ENCODE measurements around the gene CFAP92. TPM values are rescaled to one million over a fixed set of nuclear protein-coding genes. Genes with fewer than 3 reads are reported as not detected.

The CFAP92 gene
- total RNA-seq, 1 experiment from 2014 or later, result 0.16 TPM

DNA sequence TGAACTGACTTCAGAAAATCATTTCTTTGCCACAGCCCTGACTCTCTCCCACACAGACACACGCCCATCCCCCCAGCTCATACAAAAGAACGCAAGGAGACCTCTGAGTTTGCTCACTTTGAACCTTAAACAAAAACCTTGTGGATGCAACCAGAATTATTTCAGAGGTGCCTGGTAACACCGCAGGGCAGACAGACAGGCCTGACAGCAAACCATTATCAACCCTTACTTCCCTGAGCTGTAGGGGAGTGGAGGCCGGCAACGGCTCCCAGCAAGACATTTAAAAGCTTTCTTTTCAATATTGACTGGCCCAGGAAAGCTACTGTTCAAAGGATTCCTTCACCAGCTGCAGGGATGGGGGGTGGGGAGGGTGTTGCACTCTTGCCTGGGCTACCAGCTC is 5.2 kb upstream of the CFAP92 start:
- BruUV-seq (replicated peaks), result no TSS peak
- H3K4me3 Mint-ChIP-seq (ENCODE audit: unreplicated experiment), result no peak overlapping the region
- no peaks in the 10 kb centered on the region for H3K36me3 Mint-ChIP-seq (ENCODE audit: insufficient read depth, unreplicated experiment)
- TF ChIP-seq, protein P1, sequence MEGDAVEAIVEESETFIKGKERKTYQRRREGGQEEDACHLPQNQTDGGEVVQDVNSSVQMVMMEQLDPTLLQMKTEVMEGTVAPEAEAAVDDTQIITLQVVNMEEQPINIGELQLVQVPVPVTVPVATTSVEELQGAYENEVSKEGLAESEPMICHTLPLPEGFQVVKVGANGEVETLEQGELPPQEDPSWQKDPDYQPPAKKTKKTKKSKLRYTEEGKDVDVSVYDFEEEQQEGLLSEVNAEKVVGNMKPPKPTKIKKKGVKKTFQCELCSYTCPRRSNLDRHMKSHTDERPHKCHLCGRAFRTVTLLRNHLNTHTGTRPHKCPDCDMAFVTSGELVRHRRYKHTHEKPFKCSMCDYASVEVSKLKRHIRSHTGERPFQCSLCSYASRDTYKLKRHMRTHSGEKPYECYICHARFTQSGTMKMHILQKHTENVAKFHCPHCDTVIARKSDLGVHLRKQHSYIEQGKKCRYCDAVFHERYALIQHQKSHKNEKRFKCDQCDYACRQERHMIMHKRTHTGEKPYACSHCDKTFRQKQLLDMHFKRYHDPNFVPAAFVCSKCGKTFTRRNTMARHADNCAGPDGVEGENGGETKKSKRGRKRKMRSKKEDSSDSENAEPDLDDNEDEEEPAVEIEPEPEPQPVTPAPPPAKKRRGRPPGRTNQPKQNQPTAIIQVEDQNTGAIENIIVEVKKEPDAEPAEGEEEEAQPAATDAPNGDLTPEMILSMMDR (IDR thresholded peaks at IDR 0.05; ENCODE audit: unreplicated experiment), result no peak
- ChIA-PET CTCF (interaction anchor here (1.1 to 2.0 kb wide), 2 partner anchors 10 to 29 kb away, joined by 5 to 11 read pairs; no protein-coding TSS in a partner anchor), POLR2A (interaction anchor here (0.6 kb wide), 1 partner anchor 717 kb away, joined by 3 read pairs; no protein-coding TSS in a partner anchor)
- intact Hi-C loops (cut with micrococcal nuclease), result no loop called here
- H3K9me3 Mint-ChIP-seq (ENCODE audit: unreplicated experiment), result no peaks in the 10 kb centered on the region
- no peak for DNase-seq (ENCODE audit: unreplicated experiment)
- H3K27me3 Mint-ChIP-seq (ENCODE audit: insufficient read depth, unreplicated experiment), result peaks cover 45% of the 10 kb centered on the region
- no peak overlapping the region for H3K27ac Mint-ChIP-seq (ENCODE audit: low read depth, unreplicated experiment)
- no peaks in the 10 kb centered on the region for H3K4me1 Mint-ChIP-seq (ENCODE audit: insufficient read depth, unreplicated experiment)

DNA sequence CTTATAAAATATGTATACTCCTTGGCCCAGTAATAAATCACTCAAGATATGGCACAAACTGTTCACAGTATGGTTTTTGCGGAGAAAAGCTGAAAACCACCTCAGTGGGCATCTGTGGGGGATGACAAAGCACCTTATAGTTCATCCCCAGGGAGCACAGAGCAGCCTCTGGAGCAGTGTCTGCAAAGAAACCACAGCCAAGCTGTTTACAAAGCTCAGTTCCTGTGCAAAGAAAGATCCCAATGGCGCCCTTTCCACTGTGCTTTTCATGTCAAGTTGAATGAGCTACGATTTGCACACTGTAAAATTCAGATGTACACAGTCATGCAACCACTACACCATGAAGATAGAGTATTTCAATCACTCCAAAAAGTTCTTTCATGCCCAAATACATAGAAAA is 4.7 kb upstream of the CFAP92 start:
- ChIA-PET CTCF (interaction anchor here (1.1 to 2.0 kb wide), 2 partner anchors 10 to 28 kb away, joined by 5 to 11 read pairs; no protein-coding TSS in a partner anchor), POLR2A (interaction anchor here (0.6 kb wide), 1 partner anchor 112 kb away, joined by 3 read pairs; no protein-coding TSS in a partner anchor)
- intact Hi-C loops (cut with micrococcal nuclease), result no loop called here
- TF ChIP-seq, protein P1 (IDR thresholded peaks at IDR 0.05; ENCODE audit: unreplicated experiment), result no peak
- Mint-ChIP-seq H3K27me3 (ENCODE audit: insufficient read depth, unreplicated experiment) (peaks cover 39% of the 10 kb centered on the region), H3K4me3 (ENCODE audit: unreplicated experiment) (no peak overlapping the region), H3K36me3 (ENCODE audit: insufficient read depth, unreplicated experiment) (no peaks in the 10 kb centered on the region), H3K9me3 (ENCODE audit: unreplicated experiment) (no peaks in the 10 kb centered on the region), H3K4me1 (ENCODE audit: insufficient read depth, unreplicated experiment) (no peaks in the 10 kb centered on the region), H3K27ac (ENCODE audit: low read depth, unreplicated experiment) (no peak overlapping the region)
- no peak for DNase-seq (ENCODE audit: unreplicated experiment)
- no TSS peak for BruUV-seq (replicated peaks)

DNA sequence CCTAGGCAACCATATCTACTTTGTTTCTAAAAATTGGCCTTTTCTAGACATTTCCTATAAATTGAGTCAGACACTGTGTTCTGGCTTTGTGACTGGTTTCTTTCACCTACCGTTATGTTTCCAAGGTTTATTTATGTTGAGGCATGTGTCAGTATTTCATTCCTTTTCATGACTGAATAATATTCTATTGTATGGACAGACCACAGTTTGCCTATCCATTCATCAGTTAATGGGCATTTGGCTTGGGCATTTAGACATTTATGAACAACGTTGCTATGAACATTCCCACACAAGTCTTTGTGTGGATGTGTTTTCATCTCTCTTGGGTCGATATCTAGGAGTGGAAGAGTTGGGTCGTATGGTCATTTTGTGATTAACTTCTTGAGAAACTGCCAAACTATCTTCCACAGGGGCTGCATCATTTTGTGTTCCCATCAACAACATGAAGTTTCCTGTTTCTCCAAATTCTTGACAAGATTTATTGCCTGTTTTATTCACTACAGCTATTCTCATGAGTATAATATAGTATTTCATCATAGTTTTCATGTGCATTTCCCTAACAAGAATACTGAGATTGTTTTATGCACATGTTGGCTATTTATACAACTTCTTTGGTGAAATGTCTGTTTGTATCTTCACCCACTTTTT is 3.7 kb upstream of the CFAP92 start:
- Mint-ChIP-seq H3K27ac (ENCODE audit: low read depth, unreplicated experiment) (no peak overlapping the region), H3K9me3 (ENCODE audit: unreplicated experiment) (no peaks in the 10 kb centered on the region), H3K4me3 (ENCODE audit: unreplicated experiment) (no peak overlapping the region), H3K36me3 (ENCODE audit: insufficient read depth, unreplicated experiment) (no peaks in the 10 kb centered on the region), H3K27me3 (ENCODE audit: insufficient read depth, unreplicated experiment) (peaks cover 30% of the 10 kb centered on the region), H3K4me1 (ENCODE audit: insufficient read depth, unreplicated experiment) (no peaks in the 10 kb centered on the region)
- TF ChIP-seq, protein P1 (IDR thresholded peaks at IDR 0.05; ENCODE audit: unreplicated experiment), result no peak
- DNase-seq (ENCODE audit: unreplicated experiment), result no peak
- intact Hi-C loops (cut with micrococcal nuclease), result no loop called here
- no TSS peak for BruUV-seq (replicated peaks)
- CTCF ChIA-PET, result interaction anchor here (1.1 to 2.0 kb wide), 3 partner anchors 10 to 27 kb away, joined by 3 to 11 read pairs (median 5); no protein-coding TSS in a partner anchor
- POLR2A ChIA-PET, result no interaction called here

DNA sequence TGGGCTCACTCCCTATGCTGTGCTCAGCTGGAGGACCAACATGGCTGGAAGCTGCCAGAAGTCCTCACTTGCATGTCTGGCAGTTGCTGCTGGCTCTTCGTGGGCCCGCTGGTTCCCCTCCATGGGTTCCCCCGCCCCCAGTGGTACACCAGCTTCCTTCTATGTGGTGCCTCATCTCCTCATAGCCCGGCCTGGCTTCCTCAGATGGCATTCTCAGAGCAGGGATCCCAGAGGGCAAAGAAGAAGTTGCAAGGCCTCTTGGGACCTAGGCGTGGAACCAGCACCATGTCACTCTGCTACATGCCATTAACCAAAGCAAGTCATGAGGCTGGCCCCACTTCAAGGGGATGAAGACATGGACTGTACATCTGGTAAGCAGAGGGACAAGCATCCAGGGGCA is 2.9 kb upstream of the CFAP92 start:
- intact Hi-C loops (cut with micrococcal nuclease), result no loop called here
- BruUV-seq (replicated peaks), result no TSS peak
- no peaks in the 10 kb centered on the region for H3K4me1 Mint-ChIP-seq (ENCODE audit: insufficient read depth, unreplicated experiment)
- no peak for DNase-seq (ENCODE audit: unreplicated experiment)
- TF ChIP-seq, protein P1 (IDR thresholded peaks at IDR 0.05; ENCODE audit: unreplicated experiment), result no peak
- no peak overlapping the region for H3K27ac Mint-ChIP-seq (ENCODE audit: low read depth, unreplicated experiment)
- ChIA-PET CTCF (interaction anchor here (1.4 to 3.8 kb wide), 2 partner anchors 9 to 27 kb away, joined by 3 to 26 read pairs; no protein-coding TSS in a partner anchor), POLR2A (no interaction called here)
- no peaks in the 10 kb centered on the region for H3K36me3 Mint-ChIP-seq (ENCODE audit: insufficient read depth, unreplicated experiment)
- no peaks in the 10 kb centered on the region for H3K9me3 Mint-ChIP-seq (ENCODE audit: unreplicated experiment)
- peaks cover 22% of the 10 kb centered on the region for H3K27me3 Mint-ChIP-seq (ENCODE audit: insufficient read depth, unreplicated experiment)
- H3K4me3 Mint-ChIP-seq (ENCODE audit: unreplicated experiment), result no peak overlapping the region
